GM12873 (cell line): ENCODE data around the gene SSH2.

Experiments used
- TF ChIP-seq, protein P1 (sequence below): IDR thresholded peaks from 2 replicates; pipeline ENCODE4 v1.5.1; 2012; ENCODE audit warnings: low read depth, mild to moderate bottlenecking, moderate library complexity, low read length, control low read depth; ENCODE audit not compliant: insufficient read depth; ENCODE audit errors: missing control alignments

Gene SSH2

DNA sequence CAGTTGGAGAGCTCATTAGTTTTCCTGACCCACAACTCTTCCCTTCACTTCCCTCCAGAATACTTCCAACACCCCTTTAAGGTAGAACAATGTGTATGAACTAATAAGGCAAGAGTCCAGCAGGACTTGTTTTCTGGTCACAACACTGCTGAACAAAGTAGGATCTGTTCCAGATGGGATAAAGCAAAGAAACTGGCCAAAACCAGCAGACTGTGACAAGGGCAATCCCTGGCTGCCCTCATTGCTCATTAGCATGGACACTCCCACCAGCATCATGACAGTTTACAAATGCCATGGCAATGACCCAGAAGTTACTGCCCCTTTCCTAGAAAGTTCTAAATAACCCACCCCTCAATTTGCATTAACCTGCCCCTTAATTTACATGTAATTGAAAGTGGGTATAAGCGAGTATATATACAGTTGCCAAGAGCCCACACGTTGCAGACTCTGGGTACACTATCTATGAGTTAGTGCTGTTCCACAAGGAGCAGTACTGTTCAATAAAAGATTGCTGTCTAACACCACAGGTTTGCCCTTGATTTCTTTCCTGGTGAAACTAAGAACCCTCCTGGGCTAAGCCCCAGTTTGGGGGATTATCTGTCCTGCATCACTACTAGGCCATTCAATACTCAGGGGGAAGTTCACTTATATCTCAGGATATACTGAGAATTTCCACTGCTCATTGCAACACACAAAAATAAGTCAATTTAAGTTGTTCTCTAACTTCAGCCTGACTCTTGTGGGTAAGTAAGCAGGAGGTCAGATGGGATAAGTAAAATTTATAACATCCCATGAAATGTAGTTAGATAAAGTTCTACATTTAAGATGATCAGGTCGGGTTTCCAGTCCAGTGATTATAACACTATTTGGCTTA is 82.3 kb downstream of the SSH2 start:
- TF ChIP-seq, protein P1, sequence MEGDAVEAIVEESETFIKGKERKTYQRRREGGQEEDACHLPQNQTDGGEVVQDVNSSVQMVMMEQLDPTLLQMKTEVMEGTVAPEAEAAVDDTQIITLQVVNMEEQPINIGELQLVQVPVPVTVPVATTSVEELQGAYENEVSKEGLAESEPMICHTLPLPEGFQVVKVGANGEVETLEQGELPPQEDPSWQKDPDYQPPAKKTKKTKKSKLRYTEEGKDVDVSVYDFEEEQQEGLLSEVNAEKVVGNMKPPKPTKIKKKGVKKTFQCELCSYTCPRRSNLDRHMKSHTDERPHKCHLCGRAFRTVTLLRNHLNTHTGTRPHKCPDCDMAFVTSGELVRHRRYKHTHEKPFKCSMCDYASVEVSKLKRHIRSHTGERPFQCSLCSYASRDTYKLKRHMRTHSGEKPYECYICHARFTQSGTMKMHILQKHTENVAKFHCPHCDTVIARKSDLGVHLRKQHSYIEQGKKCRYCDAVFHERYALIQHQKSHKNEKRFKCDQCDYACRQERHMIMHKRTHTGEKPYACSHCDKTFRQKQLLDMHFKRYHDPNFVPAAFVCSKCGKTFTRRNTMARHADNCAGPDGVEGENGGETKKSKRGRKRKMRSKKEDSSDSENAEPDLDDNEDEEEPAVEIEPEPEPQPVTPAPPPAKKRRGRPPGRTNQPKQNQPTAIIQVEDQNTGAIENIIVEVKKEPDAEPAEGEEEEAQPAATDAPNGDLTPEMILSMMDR: no peak

DNA sequence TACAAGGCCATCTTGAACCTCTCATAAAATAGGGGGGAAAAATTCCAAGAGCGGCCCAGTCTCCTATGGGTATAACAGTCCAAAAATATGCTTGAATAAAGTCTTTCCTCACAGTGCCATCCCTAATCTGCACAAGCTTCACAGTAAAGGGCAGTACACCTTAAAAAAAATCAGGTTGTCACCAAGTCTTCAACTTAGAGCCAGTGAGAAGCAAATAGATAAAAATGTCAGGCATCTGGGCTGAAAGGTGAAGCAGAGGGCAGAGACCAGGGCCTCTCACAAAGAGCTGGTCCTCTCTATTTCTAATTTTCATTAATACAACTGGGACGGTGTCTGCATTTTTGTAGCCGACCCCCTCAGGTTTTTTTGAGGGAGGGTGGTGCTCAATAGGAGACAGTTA is 82.9 kb downstream of the SSH2 start:
- TF ChIP-seq, protein P1: no peak

DNA sequence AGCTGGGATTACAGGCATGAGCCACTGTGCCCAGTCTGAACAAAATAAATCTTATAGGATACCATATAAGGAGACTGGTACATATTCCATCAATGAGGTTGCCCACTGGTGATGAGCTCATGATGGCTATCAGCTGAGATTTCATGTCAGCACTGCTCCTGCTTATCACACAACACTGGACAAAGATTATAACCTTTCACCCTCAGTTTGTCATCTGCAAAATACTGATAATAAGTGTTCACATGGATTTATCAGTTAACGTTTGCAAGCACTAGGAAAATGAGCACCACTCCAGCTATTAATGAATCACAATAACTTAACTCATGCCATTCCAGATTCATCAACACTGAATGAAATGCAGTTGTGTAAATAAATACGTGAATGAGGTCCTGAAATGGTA is 83.7 kb downstream of the SSH2 start:
- TF ChIP-seq, protein P1: no peak

DNA sequence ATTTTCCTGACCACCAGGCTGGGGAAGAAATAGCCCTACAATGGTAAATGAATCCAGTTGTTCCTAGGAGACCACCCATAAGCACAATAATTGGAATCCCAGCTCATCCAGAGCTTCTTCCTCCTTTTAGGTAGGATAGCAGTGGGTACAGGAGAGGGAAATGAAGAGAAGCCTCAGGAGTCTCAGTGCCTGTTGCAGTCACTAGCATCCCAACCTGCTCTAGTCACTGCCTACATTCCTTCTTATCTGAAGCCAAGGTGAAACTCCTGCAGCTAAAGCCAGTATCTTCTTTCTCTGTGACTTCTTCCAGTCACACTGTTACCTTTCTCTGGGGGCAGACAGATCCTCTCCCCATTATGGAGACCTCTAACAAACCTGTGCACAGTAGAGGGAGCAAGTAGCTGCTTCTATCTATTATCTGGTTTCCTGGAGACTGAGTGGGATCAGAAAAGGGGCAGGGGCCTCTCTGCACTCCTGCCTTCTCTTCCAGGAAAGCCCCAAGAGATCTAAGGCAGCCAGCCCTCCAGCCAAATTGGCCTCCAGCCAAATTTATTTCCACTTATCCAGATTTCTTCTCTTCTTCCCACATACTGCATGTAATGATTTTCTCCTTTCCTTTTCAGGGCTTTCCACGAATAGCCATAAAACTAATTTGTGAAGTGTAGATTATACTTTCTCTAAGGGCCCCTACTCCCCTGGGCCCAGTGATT is 85.5 kb downstream of the SSH2 start:
- TF ChIP-seq, protein P1: no peak

DNA sequence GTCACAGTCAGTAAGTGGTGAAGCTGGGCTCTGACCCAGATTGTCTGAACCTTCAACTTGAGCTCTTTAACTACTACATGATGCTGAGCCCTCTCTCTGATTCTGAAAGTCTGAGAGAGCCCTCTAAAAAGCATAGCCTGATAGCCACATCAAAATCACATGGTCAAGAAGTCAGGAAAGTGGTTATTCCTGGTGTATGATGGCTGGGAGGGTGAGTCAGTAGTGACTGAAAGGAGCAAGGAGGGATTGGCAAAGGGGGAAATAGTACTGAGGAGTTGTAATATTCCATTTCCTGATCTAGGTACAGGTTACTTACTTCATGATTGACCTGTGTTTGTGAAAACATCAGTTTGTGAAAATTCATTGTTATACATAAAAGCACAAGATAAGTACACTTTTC is 89.1 kb downstream of the SSH2 start:
- TF ChIP-seq, protein P1: no peak

DNA sequence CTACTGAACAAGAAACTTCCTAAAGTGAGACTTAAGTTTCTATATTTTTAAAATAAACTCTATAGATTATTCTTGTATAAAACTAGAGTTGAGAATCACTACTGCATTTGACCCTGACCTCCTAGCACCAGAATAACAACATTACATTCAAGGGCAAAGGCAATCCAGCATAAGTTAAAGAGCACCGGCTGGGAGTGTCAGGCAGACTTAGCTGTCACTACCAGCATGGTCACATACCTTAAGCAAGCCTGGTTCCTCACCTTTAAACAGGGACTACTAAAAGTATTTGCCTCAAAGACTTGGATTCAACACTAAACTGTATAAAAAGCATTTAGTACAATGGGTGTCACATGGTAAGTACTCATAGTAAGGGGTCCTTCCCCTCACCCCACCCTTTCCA is 90.4 kb downstream of the SSH2 start:
- TF ChIP-seq, protein P1: no peak

DNA sequence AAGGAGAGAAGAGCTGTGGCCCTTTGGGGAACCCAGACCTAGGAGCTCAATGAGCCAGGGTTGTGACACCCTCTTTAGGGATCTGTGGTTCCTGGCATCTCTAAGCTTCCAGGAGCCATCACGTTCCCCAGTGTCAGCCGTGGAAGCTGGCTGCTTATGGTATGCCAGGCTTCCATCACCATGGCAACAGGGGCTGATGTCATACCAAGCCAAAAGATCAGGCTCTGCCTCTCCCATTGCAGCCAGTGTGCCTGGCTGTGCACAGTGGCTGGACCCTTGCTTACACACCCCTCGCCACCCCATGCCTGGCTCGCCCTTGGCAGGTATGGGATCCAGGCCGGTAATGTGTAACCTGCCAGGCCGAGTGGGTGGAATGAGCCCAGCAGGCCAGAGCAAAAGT is 91.1 kb downstream of the SSH2 start:
- TF ChIP-seq, protein P1: no peak
